HL-60/S4 treated with retinoic acid at 250 ng/mL for 4 days and 3 days (cell line): ENCODE results near the gene SLC26A6.

Experiments used
- in situ Hi-C: fragments of 300-500 bp; cut with MboI; formaldehyde crosslinking; loops from 2 replicates; pipeline ENCODE4 v1.7.0; 2022; ENCODE audit warnings: low sequenced_read_pairs

SLC26A6 gene

GRCh38 chr3:48634661-48635221 lies 520 bp downstream of the SLC26A6 start:
- in situ Hi-C loops = no loop called here

DNA sequence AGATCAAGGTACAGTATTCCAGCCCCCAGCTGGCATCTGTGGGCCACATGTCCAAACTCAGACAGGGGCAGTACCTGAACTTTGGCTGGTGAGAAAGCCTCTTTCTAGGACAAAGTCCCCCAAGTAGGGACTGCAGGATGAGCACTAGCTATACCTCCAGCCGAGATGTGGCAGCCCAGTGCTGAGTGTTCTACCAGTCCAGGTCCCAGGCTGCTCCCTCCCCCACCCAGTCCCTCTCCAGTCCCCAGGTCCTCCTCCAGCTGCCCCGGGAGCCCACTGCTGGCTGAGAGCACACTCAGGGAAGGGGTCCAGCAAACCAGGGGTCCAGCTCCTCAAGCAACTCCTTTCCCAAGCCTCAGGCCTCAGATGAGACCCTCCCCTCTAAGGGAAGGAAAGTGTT lies 1.5 kb downstream of the SLC26A6 start:
- in situ Hi-C loops = no loop called here

GRCh38 chr3:48633256-48633655 lies 2.0 kb downstream of the SLC26A6 start:
- in situ Hi-C loops = no loop called here

GRCh38 chr3:48631516-48632448 lies 3.5 kb downstream of the SLC26A6 start:
- in situ Hi-C loops = no loop called here

DNA sequence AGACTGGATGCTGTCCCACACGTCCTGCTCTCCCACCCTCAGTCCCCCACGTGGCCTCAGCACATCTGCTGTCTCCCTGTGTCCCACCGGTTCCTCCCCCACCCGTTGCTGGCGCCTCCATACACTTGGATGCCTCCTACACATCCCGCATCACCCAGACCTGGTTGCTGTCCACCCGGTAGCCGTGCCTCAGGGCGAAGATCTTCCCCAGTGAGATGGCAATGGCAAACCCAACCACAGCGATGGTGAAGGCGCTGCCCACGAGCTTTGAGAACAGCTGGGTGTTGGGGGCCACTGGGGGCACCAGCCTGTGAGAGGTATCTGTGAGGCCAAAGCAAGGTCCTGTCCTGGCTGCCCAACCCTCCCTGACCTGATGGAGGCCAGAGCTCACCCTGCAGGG lies 4.4 kb downstream of the SLC26A6 start:
- in situ Hi-C loops = no loop called here

DNA sequence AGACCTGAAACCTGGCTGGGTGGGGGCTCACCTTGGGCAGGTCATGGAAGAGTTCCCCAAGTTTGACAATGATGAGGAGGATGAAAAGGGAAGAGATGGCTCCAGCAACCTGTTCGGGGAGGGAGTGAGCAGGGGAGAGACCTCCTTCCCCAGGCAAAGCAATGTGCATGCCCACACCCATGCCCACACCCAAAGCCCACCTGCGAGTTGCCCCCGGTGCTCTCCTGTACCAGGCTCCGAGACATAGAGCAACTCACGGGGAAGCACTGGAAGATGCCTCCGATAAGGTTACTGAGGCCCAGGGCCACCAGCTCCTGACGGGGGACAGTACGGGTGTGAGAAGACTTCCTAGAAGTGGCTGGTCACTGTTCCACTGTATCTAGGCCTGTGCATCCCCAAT lies 4.9 kb downstream of the SLC26A6 start:
- in situ Hi-C loops = no loop called here

GRCh38 chr3:48629894-48630293 lies 5.4 kb downstream of the SLC26A6 start:
- in situ Hi-C loops = no loop called here

DNA sequence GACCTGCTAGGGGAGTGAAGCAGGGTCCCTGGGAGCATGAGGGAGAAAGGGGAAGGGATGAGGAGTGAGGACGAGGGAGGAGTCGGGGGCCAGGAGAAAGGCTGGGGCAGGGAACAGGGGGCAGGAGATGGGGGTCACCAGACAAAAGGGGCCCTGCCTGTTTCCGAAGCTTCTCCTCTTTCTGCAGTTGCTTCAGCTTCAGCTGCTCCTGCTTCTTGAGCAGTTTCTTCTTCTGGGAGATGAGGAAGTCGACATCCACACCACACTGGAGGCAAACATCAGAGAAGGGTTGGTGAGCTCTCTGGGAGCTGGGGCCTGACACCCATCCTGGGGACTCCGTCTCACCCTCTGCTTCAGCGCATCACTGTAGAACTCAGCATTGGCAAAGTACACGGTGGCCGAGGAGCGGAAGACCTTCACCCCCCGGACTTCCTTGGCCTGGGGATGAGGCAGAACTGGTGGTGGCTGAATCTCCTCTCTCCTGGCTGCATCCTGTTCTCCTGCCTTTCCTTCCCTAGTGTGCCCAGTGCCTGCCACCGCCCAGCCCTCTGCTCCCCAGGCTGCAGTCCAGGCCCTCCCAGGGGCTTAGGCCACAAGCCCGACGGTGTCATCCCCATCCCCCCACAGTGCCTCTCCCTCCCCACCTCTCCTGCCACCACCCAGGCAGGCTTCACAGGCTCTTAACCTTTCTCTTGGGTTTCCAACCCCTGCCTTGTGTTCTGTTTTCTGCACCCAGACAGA lies 6.8 kb downstream of the SLC26A6 start:
- in situ Hi-C loops = no loop called here

GRCh38 chr3:48625600-48625999 lies 9.7 kb downstream of the SLC26A6 start:
- in situ Hi-C loops = no loop called here

DNA sequence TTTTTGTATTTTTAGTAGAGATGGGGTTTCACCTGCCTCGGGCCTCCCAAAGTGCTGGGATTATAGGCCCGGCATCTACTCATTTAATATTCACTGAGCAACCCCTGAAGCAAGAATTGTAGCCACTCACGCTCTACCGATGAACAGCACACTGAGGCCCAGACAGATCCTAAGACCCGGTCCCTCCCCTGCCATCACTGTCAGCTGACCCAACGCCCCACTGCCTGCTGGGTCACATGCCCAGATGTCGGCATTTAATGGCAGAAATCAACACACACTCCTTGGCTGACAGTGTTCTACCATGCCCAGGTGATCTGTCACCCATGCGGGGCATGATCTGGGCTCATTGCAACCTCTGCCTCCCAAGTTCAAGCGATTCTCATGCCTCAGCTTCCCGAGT lies 10.5 kb downstream of the SLC26A6 start:
- in situ Hi-C loops = no loop called here

DNA sequence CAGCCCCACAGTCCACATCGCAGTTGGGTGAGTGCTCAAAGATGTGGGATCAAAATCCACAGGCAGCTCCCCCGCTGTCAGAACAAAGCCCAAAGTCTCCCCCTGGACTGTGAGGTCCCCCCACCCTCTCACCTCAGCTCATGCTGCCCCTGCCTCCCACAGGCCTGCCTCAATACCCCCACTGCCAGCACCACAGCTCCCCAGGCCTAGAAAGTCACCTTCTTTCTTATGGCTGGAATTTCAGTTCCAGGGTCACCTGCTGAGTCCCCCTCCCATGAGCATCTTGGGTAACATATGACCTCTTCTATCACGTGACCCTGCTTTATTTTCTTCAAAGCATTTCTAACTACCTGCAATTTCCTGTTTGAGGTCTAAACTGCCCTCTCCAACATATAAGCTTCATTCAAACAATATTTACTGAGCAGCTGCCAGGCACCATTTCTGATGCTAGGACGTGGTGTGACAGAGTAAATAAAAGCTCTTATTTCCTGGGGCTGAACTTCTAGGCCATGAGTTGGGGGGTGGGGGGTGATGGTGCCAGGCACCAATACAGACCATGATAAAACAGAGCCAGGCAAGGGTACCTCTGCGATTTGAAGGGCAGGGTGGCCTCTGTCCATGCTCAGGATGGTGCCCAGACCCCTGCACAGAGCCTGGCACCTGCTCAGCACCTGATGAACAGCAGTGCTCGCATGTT lies 11.3 kb downstream of the SLC26A6 start:
- in situ Hi-C loops = no loop called here

GRCh38 chr3:48621461-48621869 lies 13.8 kb downstream of the SLC26A6 start, which contains the start of gene TMEM89:
Gene TMEM89 (minus strand): TSS chr3:48621769. CDS start chr3:48621756, 13 bp downstream.
- in situ Hi-C loops = no loop called here

DNA sequence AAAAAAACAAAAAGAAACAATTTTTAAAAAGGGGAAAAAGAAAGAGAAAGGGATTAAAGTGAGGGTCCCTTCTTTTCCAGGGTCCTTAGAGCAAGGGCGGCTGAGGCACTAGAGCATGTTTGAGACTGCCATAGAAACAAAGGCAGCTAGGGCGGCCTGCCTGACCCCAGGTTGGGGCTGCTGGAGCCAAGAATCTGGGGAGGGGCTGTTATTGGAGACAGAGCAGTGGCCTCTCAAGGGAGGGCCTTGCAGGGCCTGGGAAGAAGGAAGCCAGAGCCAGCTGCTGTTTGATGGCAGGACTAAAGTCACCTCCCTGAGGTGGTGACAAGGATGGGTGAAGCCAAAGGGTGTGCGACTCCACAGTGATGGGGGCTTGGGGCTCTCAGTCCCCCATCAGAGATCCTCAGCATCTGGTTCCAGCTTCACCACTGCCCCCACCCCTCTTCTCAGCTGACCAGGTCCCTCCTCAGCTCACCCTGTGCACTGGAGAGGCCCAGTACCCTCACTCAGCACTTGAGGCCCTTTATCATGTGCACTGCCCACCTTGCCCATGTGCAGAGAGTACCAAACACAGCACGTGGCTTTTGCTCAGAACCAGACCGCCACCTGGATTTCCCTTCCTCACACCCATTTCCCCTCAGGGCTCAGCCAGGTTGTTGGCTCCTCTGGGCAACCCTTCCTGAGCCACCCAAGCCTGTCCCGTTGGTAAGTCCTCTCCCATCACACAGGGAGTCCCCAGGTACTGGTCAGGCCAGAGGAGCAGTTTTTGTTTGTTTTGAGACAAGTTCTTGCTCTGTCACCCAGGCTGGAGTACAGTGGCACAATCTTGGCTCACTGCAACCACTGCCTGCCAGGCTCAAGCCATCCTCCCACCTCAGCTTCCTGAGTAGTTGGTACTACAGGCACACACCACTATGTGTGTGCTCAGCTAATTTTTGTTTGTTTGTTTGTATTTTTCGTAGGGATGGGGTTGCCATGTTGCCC lies 15.4 kb downstream of the SLC26A6 start:
- in situ Hi-C loops = no loop called here

GRCh38 chr3:48617559-48617958 lies 17.7 kb downstream of the SLC26A6 start:
- in situ Hi-C loops = no loop called here

DNA sequence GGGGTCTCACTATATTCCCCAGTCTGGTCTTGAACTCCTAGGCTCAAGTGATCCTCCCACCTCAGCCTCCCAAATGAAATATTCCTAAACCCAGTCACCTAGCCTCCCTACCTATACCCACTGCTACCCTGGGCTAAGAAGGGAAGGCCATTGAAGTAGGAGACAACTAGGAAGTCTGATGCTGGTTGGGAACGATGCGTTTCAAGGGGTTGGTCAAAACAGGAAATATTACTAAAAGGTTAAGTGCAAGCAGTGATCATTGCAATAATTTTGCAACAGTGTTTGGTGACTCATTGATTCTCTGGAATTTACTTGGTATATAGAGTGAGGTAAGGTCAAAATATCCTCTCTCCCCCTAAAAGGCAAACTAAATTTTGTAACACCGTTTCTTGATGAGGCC lies 21.2 kb downstream of the SLC26A6 start:
- in situ Hi-C loops = no loop called here

DNA sequence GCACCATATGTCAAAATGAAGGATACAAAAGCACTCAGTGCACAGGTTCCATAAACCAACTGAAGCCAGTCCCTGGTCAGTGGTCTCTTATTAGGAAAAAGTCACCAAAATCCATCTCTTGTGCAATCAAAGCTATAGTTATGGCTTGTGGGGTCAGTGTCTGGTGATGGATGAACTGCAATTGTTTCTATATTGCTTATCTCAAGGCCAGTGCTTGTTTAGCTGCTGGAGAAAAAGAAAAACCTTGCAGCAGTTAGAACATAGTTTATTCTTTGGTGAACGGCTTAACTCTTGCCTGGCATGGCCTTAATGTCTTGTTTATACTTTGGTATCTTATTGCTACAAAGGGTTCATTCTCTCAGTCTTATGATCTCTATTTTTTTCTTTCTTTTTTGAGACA lies 23.0 kb downstream of the SLC26A6 start:
- in situ Hi-C loops = no loop called here

- in situ Hi-C loops = no loop called here
These were observed 25.9 kb downstream of the SLC26A6 start, which contains the start of gene UQCRC1 for GRCh38 chr3:48609088-48610005. Gene UQCRC1 (minus strand): TSS chr3:48609646. CDS start chr3:48609620, 26 bp downstream.

DNA sequence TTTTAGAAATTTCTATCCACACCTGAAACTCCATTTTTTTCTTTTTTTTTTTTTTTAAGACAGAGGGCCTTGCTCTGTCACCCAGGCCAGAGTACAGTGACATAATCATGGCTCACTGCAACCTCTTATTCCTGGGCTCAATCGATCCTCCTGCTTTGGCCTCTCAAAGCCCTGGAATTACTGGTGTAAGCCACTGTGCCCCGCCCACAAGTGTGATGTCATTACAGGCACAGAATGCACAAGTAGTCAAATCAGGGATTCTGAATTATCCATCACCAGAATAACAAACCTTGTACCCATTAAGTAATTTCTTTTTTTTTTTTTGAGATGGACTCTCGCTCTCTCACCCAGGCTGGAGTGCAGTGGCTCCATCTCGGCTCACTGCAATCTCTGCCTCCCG lies 27.7 kb downstream of the SLC26A6 start:
- in situ Hi-C loops = no loop called here

DNA sequence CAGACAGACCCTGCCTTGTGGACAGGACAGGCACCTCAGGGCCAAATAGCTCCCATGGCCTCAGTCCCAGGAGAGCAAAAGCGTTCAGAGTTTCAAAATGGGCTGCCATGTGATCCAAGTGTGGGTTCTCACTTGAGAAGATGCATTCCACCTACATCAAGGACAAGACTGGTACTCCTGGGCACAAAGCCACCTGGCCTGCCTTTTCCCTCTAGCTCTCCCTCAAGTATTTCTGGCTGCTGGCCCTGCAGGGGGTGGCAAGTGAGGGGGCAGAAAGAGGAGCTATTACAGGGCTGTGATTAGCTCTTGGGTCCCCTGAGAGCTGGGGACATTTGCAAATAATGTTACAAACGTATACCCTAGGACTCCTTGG lies 33.7 kb downstream of the SLC26A6 start:
- in situ Hi-C loops = no loop called here
